Smooth muscle cell (in vitro differentiated cells): ENCODE data around the gene CNN2. TPM values are rescaled to one million over a fixed set of nuclear protein-coding genes. Genes with fewer than 3 reads are reported as not detected.

Experiments used
- DNase-seq: peaks from one replicate; lab custom pipeline; 2025; ENCODE audit not compliant: unreplicated experiment; lab: John Stamatoyannopoulos, UW
- H2AFZ ChIP-seq: fragments of 200-600 bp; sonication (generic); 2 replicates; pipeline ENCODE4 v1.6.0; 2016; ENCODE audit warnings: antibody characterized with exemption, low read depth, mild to moderate bottlenecking
- H3F3A ChIP-seq: fragments of 200-600 bp; sonication (generic); 2 replicates; pipeline ENCODE4 v1.6.0; 2017; ENCODE audit warnings: antibody characterized with exemption, low read depth
- H3K27ac ChIP-seq: fragments of 200-600 bp; sonication (generic); 2 replicates; pipeline ENCODE4 v1.5.1; 2016; ENCODE audit warnings: low read depth, mild to moderate bottlenecking
- H3K27me3 ChIP-seq: fragments of 200-600 bp; sonication (generic); 2 replicates; pipeline ENCODE4 v1.6.1; 2016; ENCODE audit warnings: low read depth, mild to moderate bottlenecking
- H3K36me3 ChIP-seq: fragments of 200-600 bp; sonication (generic); 2 replicates; pipeline ENCODE4 v1.5.1; 2016; ENCODE audit warnings: low read depth
- H3K4me1 ChIP-seq: fragments of 200-600 bp; sonication (generic); 2 replicates; pipeline ENCODE4 v1.5.1; 2016; ENCODE audit warnings: low read depth
- H3K4me2 ChIP-seq: fragments of 200-600 bp; sonication (generic); 2 replicates; pipeline ENCODE4 v1.6.0; 2016; ENCODE audit warnings: mild to moderate bottlenecking
- H3K4me3 ChIP-seq: fragments of 200-600 bp; sonication (generic); 2 replicates; pipeline ENCODE4 v1.5.1; 2016; ENCODE audit warnings: mild to moderate bottlenecking
- H3K79me2 ChIP-seq: fragments of 200-600 bp; sonication (generic); 2 replicates; pipeline ENCODE4 v1.6.0; 2016; ENCODE audit warnings: low read depth, mild to moderate bottlenecking
- H3K9ac ChIP-seq: fragments of 200-600 bp; sonication (generic); 2 replicates; pipeline ENCODE4 v1.6.0; 2016; ENCODE audit warnings: low read depth
- H3K9me3 ChIP-seq: fragments of 200-600 bp; sonication (generic); replicated peaks from 2 replicates; pipeline ENCODE4 v1.5.1; 2016; ENCODE audit warnings: low read depth
- H4K20me1 ChIP-seq: fragments of 200-600 bp; sonication (generic); 2 replicates; pipeline ENCODE4 v1.6.0; 2016; ENCODE audit warnings: low read depth
- WGBS: methylation state at CpG from one replicate; pipeline ENCODE4 v1.1.7; 2016; ENCODE audit warnings: low lambda C conversion rate; 5-methylcytosine and 5-hydroxymethylcytosine counted together
- polyA plus RNA-seq: library from polyadenylated mRNA; unstranded; fragments of >200 nt; fragmentation: Nextera tagmentation; extraction: Ambion mirVana; gene quantifications from 2 replicates; pipeline ENCODE4 v1.2.1, GENCODE V29; 2016
- total RNA-seq: library from RNA; depleted of rRNA; stranded (reverse); fragments of >200 nt; gene quantifications from 2 replicates; pipeline ENCODE4 v1.2.3, GENCODE V29; 2014
- TF ChIP-seq, protein P1 (sequence below): fragments of 200-600 bp; sonication (generic); IDR thresholded peaks from 2 replicates; pipeline ENCODE4 v1.5.1; 2017; ENCODE audit warnings: borderline replicate concordance, mild to moderate bottlenecking, antibody characterized with exemption; ENCODE audit not compliant: insufficient read depth, poor library complexity, severe bottlenecking

Gene CNN2
- total and polyA plus RNA-seq, 2 experiments from 2014 or later: 150 to 392 TPM

DNA sequence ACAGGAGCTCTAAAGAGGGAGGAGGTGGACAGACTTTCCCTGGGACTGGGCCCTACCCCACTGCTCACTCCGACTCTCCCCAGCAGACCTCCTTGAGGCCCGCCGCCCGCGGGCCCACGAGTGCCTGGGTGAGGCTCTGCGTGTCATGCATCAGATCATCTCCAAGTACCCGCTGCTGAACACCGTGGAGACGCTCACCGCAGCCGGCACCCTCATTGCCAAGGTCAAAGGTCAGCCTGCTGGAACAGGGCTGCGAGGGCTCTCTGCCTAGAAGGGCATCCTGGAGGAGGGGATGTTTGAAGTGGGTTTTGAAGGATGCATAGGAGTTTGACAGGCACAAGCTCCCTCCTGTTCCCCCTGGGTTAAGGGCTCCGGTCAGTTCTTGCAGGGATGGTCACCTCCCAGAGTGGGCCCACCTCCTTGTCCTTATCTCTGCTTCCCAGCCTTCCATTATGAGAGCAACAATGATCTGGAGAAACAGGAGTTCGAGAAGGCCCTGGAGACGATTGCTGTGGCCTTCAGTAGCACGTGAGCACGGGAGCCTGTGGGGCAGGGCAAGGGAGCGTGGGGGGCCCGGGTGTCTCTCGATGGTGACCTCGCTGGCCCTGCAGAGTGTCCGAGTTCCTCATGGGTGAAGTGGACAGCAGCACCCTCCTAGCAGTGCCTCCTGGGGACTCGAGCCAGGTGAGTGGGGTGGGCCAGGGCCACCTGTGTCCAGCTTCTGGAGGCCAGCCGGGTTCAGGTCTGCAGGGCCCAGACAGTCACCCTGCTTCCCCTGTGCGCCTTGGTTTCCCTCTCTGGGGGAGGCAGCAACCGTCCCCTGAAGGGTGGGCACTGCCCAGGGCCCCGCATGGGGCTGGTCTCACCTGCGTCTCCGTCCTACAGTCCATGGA lies 46.9 kb downstream of the CNN2 start:
- no peak overlapping the region for H3K27ac ChIP-seq
- H3K4me1 ChIP-seq: no peaks in the 10 kb centered on the region
- TF ChIP-seq, protein P1, sequence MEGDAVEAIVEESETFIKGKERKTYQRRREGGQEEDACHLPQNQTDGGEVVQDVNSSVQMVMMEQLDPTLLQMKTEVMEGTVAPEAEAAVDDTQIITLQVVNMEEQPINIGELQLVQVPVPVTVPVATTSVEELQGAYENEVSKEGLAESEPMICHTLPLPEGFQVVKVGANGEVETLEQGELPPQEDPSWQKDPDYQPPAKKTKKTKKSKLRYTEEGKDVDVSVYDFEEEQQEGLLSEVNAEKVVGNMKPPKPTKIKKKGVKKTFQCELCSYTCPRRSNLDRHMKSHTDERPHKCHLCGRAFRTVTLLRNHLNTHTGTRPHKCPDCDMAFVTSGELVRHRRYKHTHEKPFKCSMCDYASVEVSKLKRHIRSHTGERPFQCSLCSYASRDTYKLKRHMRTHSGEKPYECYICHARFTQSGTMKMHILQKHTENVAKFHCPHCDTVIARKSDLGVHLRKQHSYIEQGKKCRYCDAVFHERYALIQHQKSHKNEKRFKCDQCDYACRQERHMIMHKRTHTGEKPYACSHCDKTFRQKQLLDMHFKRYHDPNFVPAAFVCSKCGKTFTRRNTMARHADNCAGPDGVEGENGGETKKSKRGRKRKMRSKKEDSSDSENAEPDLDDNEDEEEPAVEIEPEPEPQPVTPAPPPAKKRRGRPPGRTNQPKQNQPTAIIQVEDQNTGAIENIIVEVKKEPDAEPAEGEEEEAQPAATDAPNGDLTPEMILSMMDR: no peak
- no peaks in the 10 kb centered on the region for H3K79me2 ChIP-seq
- peaks cover 10% of the 10 kb centered on the region for H4K20me1 ChIP-seq
- no peak for DNase-seq
- H3K4me3 ChIP-seq: no peak overlapping the region
- H3K9me3 ChIP-seq: no peaks in the 10 kb centered on the region
- no peaks in the 10 kb centered on the region for H3F3A ChIP-seq
- no peaks in the 10 kb centered on the region for H3K36me3 ChIP-seq
- H3K9ac ChIP-seq: no peak overlapping the region
- WGBS: 95% methylated on average over 30 of the region's 30 CpGs
- no peak overlapping the region for H3K4me2 ChIP-seq
- H3K27me3 ChIP-seq: peaks cover 33% of the 10 kb centered on the region
- no peak overlapping the region for H2AFZ ChIP-seq

- H2AFZ ChIP-seq: no peak overlapping the region
- DNase-seq: no peak
- H3F3A ChIP-seq: no peaks in the 10 kb centered on the region
- TF ChIP-seq, protein P1: no peak
- no peaks in the 10 kb centered on the region for H3K9me3 ChIP-seq
- H3K4me2 ChIP-seq: no peak overlapping the region
- no peak overlapping the region for H3K27ac ChIP-seq
- no peaks in the 10 kb centered on the region for H3K36me3 ChIP-seq
- H3K27me3 ChIP-seq: peaks cover 26% of the 10 kb centered on the region
- 94% methylated on average over 27 of the region's 28 CpGs for WGBS
- no peak overlapping the region for H3K9ac ChIP-seq
- H3K4me1 ChIP-seq: no peaks in the 10 kb centered on the region
- no peaks in the 10 kb centered on the region for H3K79me2 ChIP-seq
- peaks cover 10% of the 10 kb centered on the region for H4K20me1 ChIP-seq
- H3K4me3 ChIP-seq: no peak overlapping the region
Measured at GRCh38 chr19:1073956-1074517, 47.6 kb downstream of the CNN2 start.

DNA sequence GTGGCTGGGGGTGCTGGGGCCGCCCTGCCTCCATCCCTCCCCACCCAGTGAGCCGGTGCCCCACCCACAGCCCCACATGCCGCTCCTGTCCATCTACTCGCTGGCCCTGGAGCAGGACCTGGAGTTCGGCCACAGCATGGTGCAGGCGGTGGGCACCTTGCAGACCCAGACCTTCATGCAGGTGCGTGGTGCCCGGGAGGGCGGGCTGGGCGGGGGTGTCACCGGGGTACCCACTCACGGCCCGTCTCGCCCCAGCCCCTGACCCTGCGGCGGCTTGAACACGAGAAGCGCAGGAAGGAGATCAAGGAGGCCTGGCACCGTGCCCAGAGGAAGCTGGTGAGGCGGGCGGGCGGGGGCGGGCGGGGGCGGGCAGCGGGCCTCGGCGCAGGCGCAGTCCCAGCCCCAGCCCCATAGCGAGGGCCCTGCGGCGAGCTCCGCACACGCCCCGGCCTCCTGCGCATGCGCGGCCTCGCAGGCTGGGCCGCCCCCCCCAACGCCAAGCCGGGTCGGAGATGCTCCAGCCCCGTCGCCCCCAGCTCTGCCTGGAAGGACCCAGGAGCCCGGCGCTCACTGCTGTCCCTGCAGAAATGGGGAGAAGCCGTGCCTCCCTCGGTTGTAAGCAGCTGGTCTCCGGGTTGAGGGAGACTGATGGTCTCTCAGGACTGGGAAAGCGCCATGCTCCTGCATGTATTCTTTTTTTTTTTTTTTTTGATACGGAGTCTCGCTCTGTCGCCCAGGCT lies 48.3 kb downstream of the CNN2 start:
- H2AFZ ChIP-seq: no peak overlapping the region
- H3K4me2 ChIP-seq: no peak overlapping the region
- H3K4me3 ChIP-seq: no peak overlapping the region

More for the DNA sequence above, 48.3 kb downstream of the CNN2 start:
- TF ChIP-seq, protein P1: no peak
- H3K4me1 ChIP-seq: no peaks in the 10 kb centered on the region
- 96% methylated on average over 23 of the region's 54 CpGs for WGBS
- peaks cover 10% of the 10 kb centered on the region for H4K20me1 ChIP-seq
- H3K36me3 ChIP-seq: no peaks in the 10 kb centered on the region
- no peak overlapping the region for H3K27ac ChIP-seq
- H3K9me3 ChIP-seq: no peaks in the 10 kb centered on the region
- no peak for DNase-seq
- no peaks in the 10 kb centered on the region for H3F3A ChIP-seq
- H3K9ac ChIP-seq: no peak overlapping the region
- peaks cover 19% of the 10 kb centered on the region for H3K27me3 ChIP-seq
- no peaks in the 10 kb centered on the region for H3K79me2 ChIP-seq
